HFF-Myc (cell line): ENCODE measurements around the gene GRIN2B.

Experiments used
- DNase-seq: peaks from one replicate; pipeline ENCODE4 v3.0.0-alpha.2; 2011; ENCODE audit warnings: low read depth; ENCODE audit errors: extremely low read depth
- H3K4me3 ChIP-seq: replicated peaks from 2 replicates; pipeline ENCODE4 v1.5.1; 2011; ENCODE audit warnings: low read depth, mild to moderate bottlenecking, control low read depth, low read length
- CTCF ChIP-seq: IDR thresholded peaks from 2 replicates; pipeline ENCODE4 v1.5.1; 2012; ENCODE audit warnings: mild to moderate bottlenecking, low read depth, low read length, control low read depth; ENCODE audit errors: missing control alignments

The GRIN2B gene

GRCh38 chr12:13976880-13977279 is 4.5 kb downstream of the GRIN2B start:
- no peak for DNase-seq
- no peak overlapping the region for H3K4me3 ChIP-seq
- no peak for TF ChIP-seq CTCF

GRCh38 chr12:13976028-13976584 is 5.3 kb downstream of the GRIN2B start:
- no peak for DNase-seq
- no peak for TF ChIP-seq CTCF

GRCh38 chr12:13973996-13974395 is 7.4 kb downstream of the GRIN2B start:
- no peak overlapping the region for H3K4me3 ChIP-seq
- DNase-seq, result no peak
- no peak for TF ChIP-seq CTCF

More at GRCh38 chr12:13976028-13976584, 5.3 kb downstream of the GRIN2B start:
- H3K4me3 ChIP-seq, result no peak overlapping the region

- H3K4me3 ChIP-seq, result no peak overlapping the region
- TF ChIP-seq CTCF, result no peak
- no peak for DNase-seq
Measured at GRCh38 chr12:13970803-13971202, 10.6 kb downstream of the GRIN2B start.

GRCh38 chr12:13968281-13968680 is 13.1 kb downstream of the GRIN2B start:
- H3K4me3 ChIP-seq, result no peak overlapping the region
- TF ChIP-seq CTCF, result no peak
- DNase-seq, result no peak

GRCh38 chr12:13964666-13965065 is 16.7 kb downstream of the GRIN2B start:
- DNase-seq, result no peak
- no peak for TF ChIP-seq CTCF
- no peak overlapping the region for H3K4me3 ChIP-seq

- TF ChIP-seq CTCF, result no peak
- DNase-seq, result no peak
- H3K4me3 ChIP-seq, result no peak overlapping the region
Measured at GRCh38 chr12:13962699-13963098, 18.7 kb downstream of the GRIN2B start.
